HG02938 (cell line): ENCODE results near the gene DDIT3.
"Not testable (repeated sequence)": the region's sequence is repeated elsewhere in the genome, so short reads cannot be mapped to it uniquely, and the experiment has no call there.

Experiments
- ATAC-seq: cut with Tn5 transposase; IDR thresholded peaks from one replicate; pipeline ENCODE4 v1.9.1; 2021; ENCODE audit warnings: mild to moderate bottlenecking, moderate library complexity; ENCODE audit not compliant: unreplicated experiment

Gene DDIT3

DNA sequence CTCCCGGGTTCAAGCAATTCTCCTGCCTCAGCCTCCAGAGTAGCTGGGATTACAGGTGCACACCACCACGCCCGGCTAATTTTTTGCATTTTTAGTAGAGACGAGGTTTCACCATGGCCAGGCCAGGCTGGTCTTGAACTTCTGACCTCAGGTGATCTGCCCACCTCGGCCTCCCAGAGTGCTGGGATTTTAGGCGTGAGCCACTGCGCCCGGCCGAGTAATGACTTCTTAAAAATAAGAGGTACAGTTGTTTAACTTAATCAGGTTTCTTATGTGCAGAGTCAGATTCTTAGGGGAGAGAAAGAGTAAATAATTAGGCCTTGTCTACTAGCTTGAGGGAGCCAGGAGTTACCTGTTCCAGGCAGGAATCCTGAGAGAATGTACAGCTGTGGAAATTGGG lies 6.1 kb downstream of the DDIT3 start:
- ATAC-seq: not testable (repeated sequence)

- ATAC-seq: not testable (repeated sequence)
These were observed 6.6 kb downstream of the DDIT3 start for GRCh38 chr12:57513677-57514076.

- no peak for ATAC-seq
These were observed 7.0 kb downstream of the DDIT3 start for GRCh38 chr12:57513266-57513665.

- no peak for ATAC-seq
These were observed 7.6 kb downstream of the DDIT3 start for GRCh38 chr12:57512665-57513064.

DNA sequence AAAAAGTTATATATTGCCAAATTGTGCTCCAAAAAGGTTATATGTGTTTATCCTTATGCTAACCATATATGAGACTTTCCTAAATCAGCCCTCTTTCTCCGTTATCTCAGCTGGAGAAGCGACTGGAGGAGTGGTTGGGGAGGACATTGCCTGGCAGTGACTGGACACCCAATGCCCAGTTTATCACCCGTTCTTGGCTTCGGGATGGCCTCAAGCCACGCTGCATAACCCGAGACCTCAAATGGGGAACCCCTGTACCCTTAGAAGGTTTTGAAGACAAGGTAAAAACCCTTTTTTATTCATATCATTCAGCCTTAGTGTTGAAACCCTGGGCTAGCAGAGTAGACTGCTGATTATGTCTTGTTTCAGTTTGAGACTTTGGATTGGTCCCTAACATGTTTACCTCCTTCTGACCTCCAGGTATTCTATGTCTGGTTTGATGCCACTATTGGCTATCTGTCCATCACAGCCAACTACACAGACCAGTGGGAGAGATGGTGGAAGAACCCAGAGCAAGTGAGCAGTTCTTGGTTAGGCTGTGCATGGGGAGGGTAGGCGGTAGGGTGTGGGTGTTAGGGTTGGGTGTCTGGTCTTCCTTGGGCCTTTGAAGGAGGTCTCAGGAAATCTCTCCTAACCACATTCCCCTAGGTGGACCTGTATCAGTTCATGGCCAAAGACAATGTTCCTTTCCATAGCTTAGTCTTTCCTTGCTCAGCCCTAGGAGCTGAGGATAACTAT lies 8.6 kb downstream of the DDIT3 start:
- no peak for ATAC-seq

GRCh38 chr12:57511161-57511560 lies 9.2 kb downstream of the DDIT3 start:
- no peak for ATAC-seq

DNA sequence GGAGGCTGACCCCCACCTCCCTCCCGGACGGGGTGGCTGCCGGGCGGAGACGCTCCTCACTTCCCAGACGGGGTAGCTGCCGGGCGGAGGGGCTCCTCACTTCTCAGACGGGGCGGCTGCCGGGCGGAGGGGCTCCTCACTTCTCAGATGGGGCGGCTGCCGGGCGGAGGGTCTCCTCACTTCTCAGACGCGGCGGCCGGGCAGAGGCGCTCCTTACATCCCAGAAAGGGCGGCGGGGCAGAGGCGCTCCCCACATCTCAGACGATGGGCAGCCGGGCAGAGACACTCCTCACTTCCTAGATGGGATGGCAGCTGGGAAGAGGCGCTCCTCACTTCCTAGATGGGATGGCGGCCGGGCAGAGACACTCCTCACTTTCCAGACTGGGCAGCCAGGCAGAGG lies 12.5 kb downstream of the DDIT3 start:
- not testable (repeated sequence) for ATAC-seq

GRCh38 chr12:57506541-57506940 lies 13.8 kb downstream of the DDIT3 start:
- ATAC-seq: not testable (repeated sequence)

DNA sequence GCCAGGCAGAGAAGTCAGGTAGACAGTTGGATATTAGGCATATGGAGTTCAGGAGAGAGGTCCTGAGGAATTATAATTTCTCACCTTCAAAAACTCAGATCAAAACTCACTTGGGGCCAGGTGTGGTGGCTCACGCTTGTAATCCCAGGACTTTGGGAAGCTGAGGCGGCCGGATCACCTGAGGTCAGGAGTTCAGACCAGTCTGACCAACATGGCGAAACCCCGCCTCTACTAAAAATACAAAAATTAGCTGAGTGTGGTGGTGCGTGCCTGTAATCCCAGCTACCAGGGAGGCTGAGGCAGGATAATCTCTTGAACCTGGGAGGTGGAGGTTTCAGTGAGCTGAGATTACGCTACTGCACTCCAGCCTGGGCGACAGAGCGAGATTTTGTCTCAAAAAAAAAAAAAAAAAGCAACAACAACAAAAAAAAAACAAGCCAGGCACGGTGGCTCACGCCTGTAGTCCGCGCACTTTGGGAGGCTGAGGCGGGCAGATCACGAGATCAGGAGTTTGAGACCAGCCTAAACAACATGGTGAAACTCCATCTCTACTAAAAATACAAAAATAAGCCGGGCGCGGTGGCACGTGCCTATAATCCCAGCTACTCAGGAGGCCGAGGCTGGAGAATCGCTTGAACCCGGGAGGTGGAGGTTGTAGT lies 17.9 kb downstream of the DDIT3 start:
- ATAC-seq: not testable (repeated sequence)

DNA sequence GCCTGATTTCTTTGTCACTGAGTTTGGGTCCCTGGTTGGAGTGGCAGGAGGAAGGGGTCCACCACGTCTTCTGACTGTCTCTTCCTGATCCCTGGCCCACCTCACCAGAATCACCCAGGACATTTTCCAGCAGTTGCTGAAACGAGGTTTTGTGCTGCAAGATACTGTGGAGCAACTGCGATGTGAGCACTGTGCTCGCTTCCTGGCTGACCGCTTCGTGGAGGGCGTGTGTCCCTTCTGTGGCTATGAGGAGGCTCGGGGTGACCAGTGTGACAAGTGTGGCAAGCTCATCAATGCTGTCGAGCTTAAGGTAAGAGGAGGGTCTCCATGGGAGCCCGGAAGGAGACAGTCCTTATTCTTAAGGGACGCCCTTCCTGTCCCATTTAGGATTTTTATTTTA lies 20.1 kb downstream of the DDIT3 start:
- ATAC-seq: no peak

DNA sequence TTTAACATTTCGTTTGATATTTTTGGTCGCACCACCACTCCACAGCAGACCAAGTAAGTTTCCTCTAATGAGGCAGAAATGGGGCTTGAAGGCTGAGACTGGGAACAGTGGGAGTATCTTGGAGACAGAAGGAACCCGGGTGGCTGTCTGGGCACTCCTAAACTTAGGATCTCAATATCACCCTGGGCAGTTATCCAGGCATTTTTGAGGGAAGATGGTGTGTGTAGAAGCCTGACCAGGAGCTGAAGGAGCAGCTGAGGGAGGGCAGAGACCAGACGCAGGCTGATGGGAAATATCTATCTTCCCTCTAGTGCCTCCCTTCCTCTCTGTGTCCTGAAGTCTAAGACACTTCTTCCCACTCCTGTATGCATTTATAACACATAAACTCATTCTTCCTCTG lies 21.7 kb downstream of the DDIT3 start:
- ATAC-seq: no peak

- ATAC-seq: no peak
These were observed 22.2 kb downstream of the DDIT3 start for GRCh38 chr12:57498132-57498502.

DNA sequence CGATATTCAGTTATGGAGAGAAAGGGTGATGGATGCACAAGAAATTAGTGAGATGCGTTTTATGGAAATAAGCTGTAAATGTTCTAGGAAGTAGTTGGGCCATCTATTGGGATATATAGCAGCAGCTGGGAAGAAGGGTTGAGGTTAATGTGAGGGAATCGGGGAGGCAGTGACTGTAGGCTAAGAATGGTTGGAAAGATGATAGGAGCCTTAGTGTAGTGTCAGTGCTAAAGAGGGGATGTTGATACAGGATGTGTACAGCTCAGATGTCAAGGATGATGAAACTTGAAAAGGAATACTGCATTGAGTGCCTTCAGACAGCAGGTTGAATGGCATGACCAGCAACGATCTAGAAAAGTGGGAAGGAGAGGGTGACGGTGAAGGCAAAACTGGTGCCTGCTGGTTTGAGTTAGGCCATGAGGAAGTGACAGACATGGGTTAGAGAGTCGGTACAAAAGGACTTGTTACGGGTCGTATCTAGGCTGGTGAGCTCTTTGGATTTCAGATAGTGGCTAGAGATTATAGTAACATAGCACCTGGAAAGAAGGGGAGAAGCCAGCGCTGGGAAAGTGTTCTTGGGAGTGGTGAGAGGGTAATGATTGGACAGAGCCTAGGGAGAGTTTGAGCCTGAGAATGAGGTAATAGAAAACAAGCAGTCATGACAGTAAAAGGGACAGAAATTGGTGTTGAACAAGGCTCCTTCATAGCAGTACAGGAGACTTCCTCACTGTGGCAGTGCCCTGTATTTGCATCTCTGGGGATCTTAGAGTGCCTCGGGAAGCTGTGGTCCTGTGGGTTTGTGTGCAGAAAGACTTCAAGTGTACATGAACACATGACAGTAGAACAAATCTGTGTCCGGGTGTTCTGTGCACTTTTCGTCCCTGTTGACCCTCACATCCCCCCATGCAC lies 22.8 kb downstream of the DDIT3 start:
- no peak for ATAC-seq

GRCh38 chr12:57496822-57497221 lies 23.5 kb downstream of the DDIT3 start:
- no peak for ATAC-seq

GRCh38 chr12:57495051-57495701 lies 25.1 kb downstream of the DDIT3 start:
- not testable (repeated sequence) for ATAC-seq

DNA sequence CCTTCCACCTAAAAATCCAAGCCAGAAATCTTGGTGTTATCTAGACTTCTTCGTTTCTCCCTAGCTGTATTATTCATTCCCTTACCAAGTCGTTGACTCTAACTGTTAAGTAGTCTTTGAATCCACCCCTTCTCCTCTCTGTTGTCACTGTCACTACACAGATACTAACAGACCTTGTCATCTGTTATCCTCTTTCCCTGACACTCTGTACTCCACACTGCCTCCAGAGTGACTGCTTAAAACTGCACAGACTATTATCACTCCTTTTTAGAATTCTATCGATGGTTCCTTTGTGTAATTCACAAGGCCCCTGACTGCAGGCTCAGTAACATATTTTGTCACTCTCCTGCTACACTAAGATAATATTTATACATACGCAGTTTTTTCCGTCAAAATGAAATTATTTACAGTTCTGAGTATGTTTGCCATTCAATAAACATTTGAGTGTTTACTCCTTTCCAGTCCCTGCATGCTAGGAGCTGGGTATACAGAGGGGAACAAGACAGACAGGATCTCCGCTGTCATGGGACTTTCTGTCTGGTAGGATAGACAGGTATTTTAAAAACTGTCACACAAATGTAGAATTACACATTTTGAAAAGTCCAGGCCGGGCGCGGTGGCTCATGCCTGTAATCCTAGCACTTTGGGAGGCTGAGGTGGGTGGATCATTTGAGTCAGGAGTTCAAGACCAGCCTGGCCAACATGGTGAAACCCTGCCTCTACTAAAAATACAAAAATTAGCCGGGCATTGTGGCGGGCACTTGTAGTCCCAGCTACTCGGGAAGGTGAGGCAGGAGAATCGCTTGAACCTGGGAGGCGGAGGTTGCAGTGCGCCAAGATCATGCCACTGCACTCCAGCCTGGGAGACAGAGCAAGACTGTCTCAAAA lies 28.7 kb downstream of the DDIT3 start:
- ATAC-seq: no peak

GRCh38 chr12:57490126-57490525 lies 30.2 kb downstream of the DDIT3 start:
- ATAC-seq: no peak

- no peak for ATAC-seq
These were observed 31.1 kb downstream of the DDIT3 start for GRCh38 chr12:57489157-57489641.

GRCh38 chr12:57488402-57489156 lies 31.7 kb downstream of the DDIT3 start:
- no peak for ATAC-seq
